HL-60 (cell line): ENCODE data around the gene EIF4E1B.

Source experiments
- DNase-seq, 2 experiments: peaks; one replicate each; pipeline ENCODE4 v3.0.0-alpha.2; 2010 to 2020; ENCODE audit warnings: low read depth in 1 of 2, low spot score in 1 of 2
- H3K27ac ChIP-seq: fragments of 250-450 bp; sonication (Bioruptor Pico); replicated peaks from 2 replicates; pipeline ENCODE4 v1.5.1; 2020; ENCODE audit warnings: mild to moderate bottlenecking, moderate library complexity
- H3K27me3 ChIP-seq: fragments of 250-450 bp; sonication (Bioruptor Pico); 2 replicates; pipeline ENCODE4 v1.5.1; 2021; ENCODE audit warnings: mild to moderate bottlenecking, moderate library complexity; ENCODE audit not compliant: insufficient read depth, poor library complexity, severe bottlenecking
- H3K4me3 ChIP-seq: replicated peaks from 2 replicates; pipeline ENCODE4 v1.5.1; 2011; ENCODE audit warnings: mild to moderate bottlenecking, control low read depth, low read length; ENCODE audit not compliant: insufficient read depth
- GABPA ChIP-seq: IDR thresholded peaks from 2 replicates; pipeline ENCODE4 v1.6.1; 2012; ENCODE audit warnings: low read depth
- POLR2AphosphoS5 ChIP-seq: IDR thresholded peaks from 2 replicates; pipeline ENCODE4 v1.6.1; 2012; ENCODE audit warnings: low read depth
- SPI1 ChIP-seq: IDR thresholded peaks from 2 replicates; pipeline ENCODE4 v1.6.1; 2012; ENCODE audit warnings: low read depth, mild to moderate bottlenecking, borderline replicate concordance
- TF ChIP-seq, protein P1 (sequence below): IDR thresholded peaks from 2 replicates; pipeline ENCODE4 v1.6.1; 2012; ENCODE audit warnings: low read depth; ENCODE audit not compliant: insufficient replicate concordance
- TF ChIP-seq, protein P2 (sequence below): IDR thresholded peaks from one replicate; pipeline ENCODE4 v1.5.1; 2011; ENCODE audit warnings: low read length, control low read depth, inconsistent platforms; ENCODE audit not compliant: insufficient read depth

EIF4E1B gene

DNA sequence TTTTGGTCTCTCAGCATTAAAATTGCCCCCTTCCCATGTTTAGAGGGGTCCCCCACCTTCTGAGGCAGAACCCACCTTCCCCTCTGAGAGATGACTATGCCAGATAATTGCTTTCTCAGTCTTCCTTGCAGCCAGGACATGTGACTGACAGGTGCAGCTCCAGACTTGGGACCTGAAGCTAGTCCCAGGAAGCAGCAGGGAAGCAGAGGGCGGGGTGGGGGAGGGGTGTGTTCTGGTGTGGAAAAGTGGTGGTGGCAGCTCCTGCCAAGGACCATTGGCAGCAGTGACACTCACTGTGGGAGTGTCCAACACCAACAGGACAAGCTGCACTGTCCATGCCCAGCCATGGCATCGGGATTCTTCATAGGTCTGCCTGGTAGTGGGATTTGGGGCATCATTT is 2.3 kb downstream of the EIF4E1B start:
- DNase-seq: no peak
- TF ChIP-seq GABPA (no peak), SPI1 (no peak), POLR2AphosphoS5 (no peak)
- TF ChIP-seq, protein P1, sequence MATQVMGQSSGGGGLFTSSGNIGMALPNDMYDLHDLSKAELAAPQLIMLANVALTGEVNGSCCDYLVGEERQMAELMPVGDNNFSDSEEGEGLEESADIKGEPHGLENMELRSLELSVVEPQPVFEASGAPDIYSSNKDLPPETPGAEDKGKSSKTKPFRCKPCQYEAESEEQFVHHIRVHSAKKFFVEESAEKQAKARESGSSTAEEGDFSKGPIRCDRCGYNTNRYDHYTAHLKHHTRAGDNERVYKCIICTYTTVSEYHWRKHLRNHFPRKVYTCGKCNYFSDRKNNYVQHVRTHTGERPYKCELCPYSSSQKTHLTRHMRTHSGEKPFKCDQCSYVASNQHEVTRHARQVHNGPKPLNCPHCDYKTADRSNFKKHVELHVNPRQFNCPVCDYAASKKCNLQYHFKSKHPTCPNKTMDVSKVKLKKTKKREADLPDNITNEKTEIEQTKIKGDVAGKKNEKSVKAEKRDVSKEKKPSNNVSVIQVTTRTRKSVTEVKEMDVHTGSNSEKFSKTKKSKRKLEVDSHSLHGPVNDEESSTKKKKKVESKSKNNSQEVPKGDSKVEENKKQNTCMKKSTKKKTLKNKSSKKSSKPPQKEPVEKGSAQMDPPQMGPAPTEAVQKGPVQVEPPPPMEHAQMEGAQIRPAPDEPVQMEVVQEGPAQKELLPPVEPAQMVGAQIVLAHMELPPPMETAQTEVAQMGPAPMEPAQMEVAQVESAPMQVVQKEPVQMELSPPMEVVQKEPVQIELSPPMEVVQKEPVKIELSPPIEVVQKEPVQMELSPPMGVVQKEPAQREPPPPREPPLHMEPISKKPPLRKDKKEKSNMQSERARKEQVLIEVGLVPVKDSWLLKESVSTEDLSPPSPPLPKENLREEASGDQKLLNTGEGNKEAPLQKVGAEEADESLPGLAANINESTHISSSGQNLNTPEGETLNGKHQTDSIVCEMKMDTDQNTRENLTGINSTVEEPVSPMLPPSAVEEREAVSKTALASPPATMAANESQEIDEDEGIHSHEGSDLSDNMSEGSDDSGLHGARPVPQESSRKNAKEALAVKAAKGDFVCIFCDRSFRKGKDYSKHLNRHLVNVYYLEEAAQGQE: no peak
- TF ChIP-seq, protein P2, sequence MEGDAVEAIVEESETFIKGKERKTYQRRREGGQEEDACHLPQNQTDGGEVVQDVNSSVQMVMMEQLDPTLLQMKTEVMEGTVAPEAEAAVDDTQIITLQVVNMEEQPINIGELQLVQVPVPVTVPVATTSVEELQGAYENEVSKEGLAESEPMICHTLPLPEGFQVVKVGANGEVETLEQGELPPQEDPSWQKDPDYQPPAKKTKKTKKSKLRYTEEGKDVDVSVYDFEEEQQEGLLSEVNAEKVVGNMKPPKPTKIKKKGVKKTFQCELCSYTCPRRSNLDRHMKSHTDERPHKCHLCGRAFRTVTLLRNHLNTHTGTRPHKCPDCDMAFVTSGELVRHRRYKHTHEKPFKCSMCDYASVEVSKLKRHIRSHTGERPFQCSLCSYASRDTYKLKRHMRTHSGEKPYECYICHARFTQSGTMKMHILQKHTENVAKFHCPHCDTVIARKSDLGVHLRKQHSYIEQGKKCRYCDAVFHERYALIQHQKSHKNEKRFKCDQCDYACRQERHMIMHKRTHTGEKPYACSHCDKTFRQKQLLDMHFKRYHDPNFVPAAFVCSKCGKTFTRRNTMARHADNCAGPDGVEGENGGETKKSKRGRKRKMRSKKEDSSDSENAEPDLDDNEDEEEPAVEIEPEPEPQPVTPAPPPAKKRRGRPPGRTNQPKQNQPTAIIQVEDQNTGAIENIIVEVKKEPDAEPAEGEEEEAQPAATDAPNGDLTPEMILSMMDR: no peak
- H3K27me3 ChIP-seq: peaks cover 58% of the 10 kb centered on the region

DNA sequence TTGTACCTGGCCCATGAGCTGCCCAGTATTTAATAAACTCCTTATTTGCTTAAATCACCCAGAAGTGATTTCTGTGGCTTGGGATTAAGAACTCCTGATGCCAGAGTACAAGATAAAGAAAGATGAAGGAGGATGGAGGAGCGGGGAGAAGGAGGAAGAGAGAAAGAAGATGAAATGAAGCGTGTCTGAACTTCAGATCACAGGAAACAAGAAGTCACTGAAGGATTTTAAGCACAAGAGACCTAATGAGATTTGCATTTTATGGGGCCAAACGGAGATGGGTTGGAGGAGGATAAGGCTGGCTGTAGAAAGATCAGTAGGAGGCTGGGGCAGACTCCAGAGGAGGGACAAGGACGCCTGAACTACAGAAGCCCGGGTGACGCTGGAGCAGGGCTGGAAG is 3.1 kb downstream of the EIF4E1B start:
- Histone ChIP-seq H3K4me3 (no peak overlapping the region), H3K27ac (no peak overlapping the region), H3K27me3 (peaks cover 51% of the 10 kb centered on the region)
- DNase-seq: no peak
- TF ChIP-seq GABPA: no peak
- TF ChIP-seq, protein P1: no peak
- no peak for TF ChIP-seq SPI1
- TF ChIP-seq POLR2AphosphoS5: no peak

More for the DNA sequence above, 2.3 kb downstream of the EIF4E1B start:
- H3K4me3 ChIP-seq: no peak overlapping the region
- H3K27ac ChIP-seq: no peak overlapping the region

DNA sequence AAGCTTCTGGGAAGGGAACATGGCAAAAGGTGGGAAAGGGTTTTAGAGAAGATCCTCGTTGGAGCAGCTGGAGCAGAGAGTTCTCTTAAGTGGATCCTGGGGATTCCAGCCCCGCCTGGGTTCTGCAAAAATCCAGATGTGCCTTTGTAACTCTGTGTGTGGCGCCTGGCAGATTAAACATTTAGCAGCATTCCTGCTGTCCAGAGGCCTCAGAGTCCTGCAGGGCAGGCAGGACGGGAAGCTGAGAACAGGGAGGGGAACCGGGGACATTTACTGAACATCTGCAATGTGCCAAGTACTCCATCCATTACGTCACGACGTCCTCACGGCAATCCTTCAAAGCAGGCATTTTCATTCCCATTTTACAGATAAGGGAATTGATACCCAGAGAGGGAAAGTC is 6.0 kb downstream of the EIF4E1B start:
- no peak overlapping the region for H3K4me3 ChIP-seq
- no peak overlapping the region for H3K27ac ChIP-seq
- TF ChIP-seq SPI1 (no peak), GABPA (no peak), POLR2AphosphoS5 (no peak)
- TF ChIP-seq, protein P2: no peak
- TF ChIP-seq, protein P1: no peak
- no peak for DNase-seq
- peaks cover 28% of the 10 kb centered on the region for H3K27me3 ChIP-seq
